HCT116 (cell line): ENCODE measurements around the gene CKLF. TPM values are rescaled to one million over a fixed set of nuclear protein-coding genes. Genes with fewer than 3 reads are reported as not detected.
A peak's percentile ranks its signal among the peaks of the same experiment; 100 is the strongest.

Experiments
- ATF3 ChIP-seq: IDR thresholded peaks from 2 replicates; pipeline ENCODE4 v1.6.1; 2012
- CTCF ChIP-seq, 3 experiments: fragments of 200-600 bp in 1 of 3; sonication (generic) in 1 of 3; IDR thresholded peaks in 2 of 3; conservative IDR thresholded peaks in 1 of 3; 2 replicates each; pipeline ENCODE4 v1.5.1; 2012 to 2017; ENCODE audit warnings: low read depth in 2 of 3, low read length in 2 of 3, antibody characterized with exemption in 1 of 3, borderline replicate concordance in 1 of 3, control low read depth in 1 of 3, mild to moderate bottlenecking in 1 of 3, mixed read lengths in 1 of 3, mixed run types in 1 of 3, moderate library complexity in 1 of 3; ENCODE audit not compliant: insufficient read depth in 1 of 3
- ELF1 ChIP-seq: IDR thresholded peaks from 2 replicates; pipeline ENCODE4 v1.6.1; 2012; ENCODE audit warnings: low read depth, borderline replicate concordance
- RAD21 ChIP-seq: IDR thresholded peaks from 2 replicates; pipeline ENCODE4 v1.6.1; 2012; ENCODE audit warnings: low read depth, mild to moderate bottlenecking
- SP1 ChIP-seq: IDR thresholded peaks from 2 replicates; pipeline ENCODE4 v1.6.1; 2012; ENCODE audit warnings: low read depth
- SRF ChIP-seq: IDR thresholded peaks from 2 replicates; pipeline ENCODE4 v1.6.1; 2012; ENCODE audit warnings: low read depth
- TCF7L2 ChIP-seq: IDR thresholded peaks from 2 replicates; pipeline ENCODE4 v1.7.0; 2011; ENCODE audit warnings: borderline replicate concordance, inconsistent platforms; ENCODE audit not compliant: insufficient read depth, insufficient read length; ENCODE audit errors: extremely low read depth
- ZBTB33 ChIP-seq: IDR thresholded peaks from 2 replicates; pipeline ENCODE4 v1.6.1; 2011; ENCODE audit warnings: mild to moderate bottlenecking, low read length, moderate library complexity; ENCODE audit not compliant: insufficient replicate concordance; ENCODE audit errors: extremely low read depth
- total RNA-seq: library from RNA; stranded (reverse); gene quantifications from one replicate; pipeline ENCODE4 v1.2.1, GENCODE V29; 2021; ENCODE audit not compliant: unreplicated experiment

Gene CKLF
- total RNA-seq, 1 experiment from 2014 or later, result 38.6 TPM

GRCh38 chr16:66608241-66609138, 56.1 kb downstream of the CKLF start (continued):
- TF ChIP-seq ATF3 (no peak), RAD21 (peak; percentile 91), SP1 (no peak), ZBTB33 (no peak), CTCF (IDR thresholded peaks at IDR 0.05 in 2 of 3, conservative IDR thresholded peaks at IDR 0.05 in 1 of 3; ENCODE audit: borderline replicate concordance in 1 of 3, insufficient read depth in 1 of 3, low read depth in 2 of 3, low read length in 2 of 3) (peak; percentile 89 to 97 (median 96)), ELF1 (no peak), TCF7L2 (no peak), SRF (no peak)
